ENCODE data around the gene FOXJ3.

Gene FOXJ3

GRCh38 chr1:42165511-42166210 lies 169.4 kb downstream of the FOXJ3 start:
- H3K9me3 ChIP-seq (ENCODE audit: insufficient read depth, low read length): no peaks in the 10 kb centered on the region
- no peak overlapping the region for H3K4me2 ChIP-seq (ENCODE audit: low read depth, low read length, poor library complexity, severe bottlenecking)
- no peaks in the 10 kb centered on the region for H3K36me3 ChIP-seq (ENCODE audit: low read length)
- 0 out of 2 replicates have a peak, but pooled peaks cover 3% of the 10 kb centered on the region for H3K27me3 ChIP-seq (ENCODE audit: low read length)
- H3K4me3 ChIP-seq (ENCODE audit: insufficient read depth, low read length, poor library complexity, severe bottlenecking): no peak overlapping the region
- no peaks in the 10 kb centered on the region for H3K79me2 ChIP-seq (ENCODE audit: insufficient read depth, low read length)
- TF ChIP-seq EZH2phosphoT487 (conservative IDR thresholded peaks at IDR 0.05; ENCODE audit: low read length) (no peak), CTCF (IDR thresholded peaks at IDR 0.05; ENCODE audit: insufficient read depth, low read length, poor library complexity, severe bottlenecking) (no peak)
- H3K27ac ChIP-seq (ENCODE audit: low read depth, low read length): no peak overlapping the region
- no peaks in the 10 kb centered on the region for H3F3A ChIP-seq (ENCODE audit: insufficient read depth)
- no peak overlapping the region for H3K9ac ChIP-seq (ENCODE audit: low read length)
- no peaks in the 10 kb centered on the region for H3K9me2 ChIP-seq (replicated peaks; ENCODE audit: insufficient read depth, low read length)
- no peaks in the 10 kb centered on the region for H4K20me1 ChIP-seq (ENCODE audit: low read depth, low read length)
- H2AFZ ChIP-seq (ENCODE audit: low read depth, low read length, severe bottlenecking): no peak overlapping the region

GRCh38 chr1:42164551-42165420 lies 170.2 kb downstream of the FOXJ3 start, which contains the start of gene GUCA2A:
GUCA2A (minus strand) TSS chr1:42164745; CDS start chr1:42164712, 33 bp downstream.
- Histone ChIP-seq H3K79me2 (ENCODE audit: insufficient read depth, low read length) (no peaks in the 10 kb centered on the region), H3F3A (ENCODE audit: insufficient read depth) (no peaks in the 10 kb centered on the region), H2AFZ (ENCODE audit: low read depth, low read length, severe bottlenecking) (no peak within 1 kb of the TSS), H3K27ac (ENCODE audit: low read depth, low read length) (no peak within 1 kb of the TSS), H3K9me2 (replicated peaks; ENCODE audit: insufficient read depth, low read length) (no peaks in the 10 kb centered on the region), H3K9me3 (ENCODE audit: insufficient read depth, low read length) (no peaks in the 10 kb centered on the region), H3K36me3 (ENCODE audit: low read length) (no peaks in the 10 kb centered on the region), H3K27me3 (ENCODE audit: low read length) (0 out of 2 replicates have a peak, but pooled peaks cover 5% of the 10 kb centered on the region), H3K9ac (ENCODE audit: low read length) (no peak within 1 kb of the TSS), H3K4me2 (ENCODE audit: low read depth, low read length, poor library complexity, severe bottlenecking) (no peak within 1 kb of the TSS), H4K20me1 (ENCODE audit: low read depth, low read length) (no peaks in the 10 kb centered on the region), H3K4me3 (ENCODE audit: insufficient read depth, low read length, poor library complexity, severe bottlenecking) (no peak within 1 kb of the TSS)
- TF ChIP-seq CTCF (IDR thresholded peaks at IDR 0.05; ENCODE audit: insufficient read depth, low read length, poor library complexity, severe bottlenecking): no peak
- TF ChIP-seq EZH2phosphoT487 (conservative IDR thresholded peaks at IDR 0.05; ENCODE audit: low read length): no peak

GRCh38 chr1:42163536-42164503 lies 171.2 kb downstream of the FOXJ3 start:
- Histone ChIP-seq H2AFZ (ENCODE audit: low read depth, low read length, severe bottlenecking) (no peak overlapping the region), H3K36me3 (ENCODE audit: low read length) (no peaks in the 10 kb centered on the region), H3K4me3 (ENCODE audit: insufficient read depth, low read length, poor library complexity, severe bottlenecking) (no peak overlapping the region), H3K27me3 (ENCODE audit: low read length) (0 out of 2 replicates have a peak, but pooled peaks cover 5% of the 10 kb centered on the region), H3K4me2 (ENCODE audit: low read depth, low read length, poor library complexity, severe bottlenecking) (no peak overlapping the region), H3K79me2 (ENCODE audit: insufficient read depth, low read length) (no peaks in the 10 kb centered on the region), H3K27ac (ENCODE audit: low read depth, low read length) (no peak overlapping the region), H3F3A (ENCODE audit: insufficient read depth) (no peaks in the 10 kb centered on the region), H4K20me1 (ENCODE audit: low read depth, low read length) (no peaks in the 10 kb centered on the region), H3K9me2 (replicated peaks; ENCODE audit: insufficient read depth, low read length) (no peaks in the 10 kb centered on the region), H3K9me3 (ENCODE audit: insufficient read depth, low read length) (no peaks in the 10 kb centered on the region), H3K9ac (ENCODE audit: low read length) (no peak overlapping the region)
- TF ChIP-seq CTCF (IDR thresholded peaks at IDR 0.05; ENCODE audit: insufficient read depth, low read length, poor library complexity, severe bottlenecking) (no peak), EZH2phosphoT487 (conservative IDR thresholded peaks at IDR 0.05; ENCODE audit: low read length) (no peak)

Measured in SU-DHL-6 (cell line).